ENCODE data around the gene STYXL2.
A peak's percentile ranks its signal among the peaks of the same experiment; 100 is the strongest.

STYXL2 gene

DNA sequence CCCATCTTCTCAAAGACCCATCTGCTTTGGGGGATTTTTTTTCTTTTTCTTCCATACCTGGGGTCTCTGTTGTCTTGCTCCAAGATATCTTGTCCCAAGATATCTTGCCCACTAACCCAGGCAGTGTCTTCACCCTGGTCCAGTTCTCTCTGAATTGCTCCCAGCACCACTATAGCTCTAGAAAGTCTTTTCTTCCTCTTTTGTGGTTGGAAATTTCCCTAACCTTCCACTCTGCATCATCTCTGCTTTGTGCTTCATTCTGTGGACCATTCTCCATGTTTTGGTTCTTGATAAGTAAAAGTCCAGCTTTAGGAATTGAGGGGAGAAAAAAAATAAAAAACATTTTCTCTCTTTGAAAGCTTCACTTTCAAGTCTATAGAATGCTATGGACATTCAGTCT is 20.9 kb downstream of the STYXL2 start:
- peaks cover 35% of the 10 kb centered on the region for H3K27me3 Mint-ChIP-seq
- H3K36me3 Mint-ChIP-seq = no peaks in the 10 kb centered on the region
- peak; percentile 57 for ATAC-seq
- H3K4me1 Mint-ChIP-seq = peaks cover 26% of the 10 kb centered on the region
- H3K4me3 Mint-ChIP-seq = no peak overlapping the region
- H3K9me3 Mint-ChIP-seq = peaks cover 4% of the 10 kb centered on the region
- H3K27ac Mint-ChIP-seq = no peak overlapping the region

DNA sequence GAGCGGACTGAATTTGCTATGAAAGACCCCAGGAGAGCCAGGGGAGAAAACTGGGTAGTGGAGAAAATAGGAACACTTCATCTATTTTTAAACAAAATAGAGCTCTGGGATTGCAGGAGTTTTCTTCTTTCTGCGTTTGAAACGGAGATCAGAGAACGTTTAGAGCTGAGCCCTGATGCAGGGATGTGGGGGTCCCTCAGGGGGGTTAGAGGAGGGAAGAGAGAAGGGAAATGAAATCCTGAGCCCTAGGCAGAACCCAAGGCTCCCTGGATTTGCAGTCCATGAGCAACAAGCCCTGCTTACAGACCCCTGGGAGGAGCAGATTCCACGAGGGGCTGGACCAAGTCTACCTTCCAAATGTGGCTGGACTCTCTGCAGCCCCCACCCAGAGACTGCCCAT is 21.8 kb downstream of the STYXL2 start:
- Mint-ChIP-seq H3K36me3 (no peaks in the 10 kb centered on the region), H3K27me3 (peaks cover 35% of the 10 kb centered on the region), H3K9me3 (no peaks in the 10 kb centered on the region), H3K4me1 (peaks cover 17% of the 10 kb centered on the region), H3K4me3 (no peak overlapping the region), H3K27ac (no peak overlapping the region)
- ATAC-seq = no peak

DNA sequence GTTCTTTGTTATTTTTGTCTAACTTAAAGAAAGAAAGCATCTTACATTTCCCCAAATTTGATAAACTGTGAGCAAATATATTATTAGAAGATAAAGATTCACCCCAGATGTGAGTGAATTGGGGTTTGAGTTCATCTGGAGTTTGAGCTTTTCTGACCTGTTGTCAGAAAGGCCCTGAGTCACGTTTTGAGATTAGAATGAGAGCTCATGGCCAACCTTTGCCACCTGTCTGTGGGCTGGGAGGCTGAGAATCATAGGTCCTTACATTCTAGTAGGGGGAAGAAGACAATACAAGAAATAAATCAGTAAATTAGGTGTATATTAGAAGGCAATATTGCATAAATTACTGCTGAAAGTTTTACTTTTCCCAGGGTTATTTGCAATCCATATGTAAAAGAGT is 22.3 kb downstream of the STYXL2 start:
- no peaks in the 10 kb centered on the region for H3K9me3 Mint-ChIP-seq
- H3K27ac Mint-ChIP-seq = no peak overlapping the region
- H3K27me3 Mint-ChIP-seq = peaks cover 33% of the 10 kb centered on the region
- no peaks in the 10 kb centered on the region for H3K36me3 Mint-ChIP-seq
- no peak overlapping the region for H3K4me3 Mint-ChIP-seq
- H3K4me1 Mint-ChIP-seq = peaks cover 13% of the 10 kb centered on the region
- ATAC-seq = no peak

DNA sequence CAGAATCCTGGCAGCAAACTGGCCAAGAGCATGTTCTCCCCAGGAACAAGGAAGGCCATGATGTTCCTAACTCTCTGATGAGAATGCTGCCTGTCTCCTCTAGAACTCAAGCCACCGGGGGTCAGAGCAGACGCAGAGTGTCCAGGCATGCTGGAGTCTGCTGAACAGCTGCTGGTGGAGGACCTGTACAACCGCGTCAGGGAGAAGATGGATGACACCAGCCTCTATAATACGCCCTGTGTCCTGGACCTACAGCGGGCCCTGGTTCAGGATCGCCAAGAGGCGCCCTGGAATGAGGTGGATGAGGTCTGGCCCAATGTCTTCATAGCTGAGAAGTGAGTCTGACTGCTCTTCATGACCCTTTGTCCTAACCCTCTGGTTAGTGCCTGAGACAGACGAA is 23.4 kb downstream of the STYXL2 start:
- H3K9me3 Mint-ChIP-seq = no peaks in the 10 kb centered on the region
- no peak for ATAC-seq
- no peak overlapping the region for H3K27ac Mint-ChIP-seq
- peaks cover 13% of the 10 kb centered on the region for H3K4me1 Mint-ChIP-seq
- H3K36me3 Mint-ChIP-seq = no peaks in the 10 kb centered on the region
- peaks cover 40% of the 10 kb centered on the region for H3K27me3 Mint-ChIP-seq
- no peak overlapping the region for H3K4me3 Mint-ChIP-seq

DNA sequence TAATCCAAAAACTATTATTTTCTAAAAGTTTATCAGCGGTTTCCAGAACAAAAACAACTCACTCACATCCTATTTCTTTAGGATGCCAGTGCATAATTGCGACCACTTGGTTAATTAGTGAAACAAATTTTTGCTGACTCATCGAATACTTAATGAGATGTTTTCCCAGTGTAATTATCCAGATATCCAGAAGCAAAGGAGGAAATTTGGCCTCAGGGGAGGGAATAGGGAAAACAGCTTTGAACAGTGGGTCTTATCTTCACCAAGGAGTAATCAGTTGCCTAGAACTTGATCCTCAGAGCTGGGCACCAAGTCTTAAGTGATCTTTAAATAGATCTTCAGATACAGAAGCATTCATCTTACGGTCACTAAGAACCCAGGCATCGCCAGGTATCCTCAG is 24.3 kb downstream of the STYXL2 start:
- no peak for ATAC-seq
- peaks cover 13% of the 10 kb centered on the region for H3K4me1 Mint-ChIP-seq
- peaks cover 40% of the 10 kb centered on the region for H3K27me3 Mint-ChIP-seq
- no peaks in the 10 kb centered on the region for H3K36me3 Mint-ChIP-seq
- H3K27ac Mint-ChIP-seq = no peak overlapping the region
- H3K4me3 Mint-ChIP-seq = no peak overlapping the region
- H3K9me3 Mint-ChIP-seq = no peaks in the 10 kb centered on the region

DNA sequence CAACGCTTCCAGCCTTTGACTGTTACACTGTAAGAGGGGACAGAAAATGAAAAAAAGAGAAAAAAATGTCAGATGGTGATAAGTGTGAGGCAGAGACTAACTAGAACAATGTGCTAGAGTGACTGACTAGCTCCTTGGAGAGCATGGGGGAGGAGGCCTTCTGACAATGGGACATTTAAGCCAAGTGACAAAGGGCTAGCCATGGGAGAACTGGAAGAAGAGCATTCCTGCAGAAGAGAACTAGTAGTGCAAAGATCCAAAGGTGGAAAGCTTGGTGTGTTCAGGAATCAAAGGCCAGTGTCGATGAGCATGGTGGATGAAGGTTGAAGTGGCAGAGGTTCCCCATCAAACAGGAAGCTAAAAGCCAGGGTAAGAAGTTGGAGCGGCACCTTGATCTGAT is 25.8 kb downstream of the STYXL2 start:
- Mint-ChIP-seq H3K4me1 (peaks cover 10% of the 10 kb centered on the region), H3K27me3 (peaks cover 40% of the 10 kb centered on the region), H3K4me3 (no peak overlapping the region), H3K9me3 (no peaks in the 10 kb centered on the region), H3K27ac (no peak overlapping the region), H3K36me3 (no peaks in the 10 kb centered on the region)
- ATAC-seq = no peak

- ATAC-seq = no peak
- peaks cover 37% of the 10 kb centered on the region for H3K27me3 Mint-ChIP-seq
- peak overlapping the region; percentile 75 for H3K4me3 Mint-ChIP-seq
- no peaks in the 10 kb centered on the region for H3K36me3 Mint-ChIP-seq
- no peaks in the 10 kb centered on the region for H3K4me1 Mint-ChIP-seq
- no peaks in the 10 kb centered on the region for H3K9me3 Mint-ChIP-seq
- no peak overlapping the region for H3K27ac Mint-ChIP-seq
These were observed 27.0 kb downstream of the STYXL2 start for GRCh38 chr1:167120899-167121298.

DNA sequence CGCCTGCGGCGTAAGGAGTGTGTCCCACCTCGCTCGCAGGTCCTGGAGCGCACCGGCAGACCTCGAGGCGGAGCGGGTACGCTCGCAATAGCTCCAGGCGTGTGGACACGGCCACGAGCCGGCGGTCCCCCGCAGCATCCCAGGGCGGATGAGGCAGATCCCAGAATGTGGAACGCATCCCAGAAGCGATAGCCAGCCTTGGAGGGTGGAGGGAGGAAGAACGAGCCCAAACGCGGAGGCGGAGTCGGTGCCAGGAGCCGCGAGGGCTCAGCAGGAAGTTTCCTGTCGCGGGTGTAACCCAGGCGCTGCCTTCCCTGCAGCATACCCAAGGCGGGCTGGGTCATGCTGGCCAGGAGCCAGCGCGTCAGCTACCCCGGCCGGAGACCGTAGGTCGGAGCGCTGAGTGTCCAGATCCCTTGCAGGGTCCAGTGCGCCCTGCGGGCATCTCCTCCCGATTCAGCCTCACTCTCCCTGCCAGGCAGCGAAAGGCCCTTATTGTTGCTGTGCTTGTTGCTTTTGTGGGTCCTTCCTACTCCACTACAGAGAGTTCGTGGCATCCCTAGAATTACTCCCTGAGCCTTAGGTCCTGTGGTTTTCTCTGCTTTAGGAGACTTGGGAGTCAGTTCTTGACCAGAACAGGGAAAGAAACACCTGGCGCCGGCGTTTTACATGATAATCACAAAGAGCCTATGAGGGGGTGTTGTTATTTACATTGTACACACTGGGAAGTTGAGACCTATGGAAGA is 27.7 kb downstream of the STYXL2 start:
- H3K36me3 Mint-ChIP-seq = no peaks in the 10 kb centered on the region
- no peaks in the 10 kb centered on the region for H3K4me1 Mint-ChIP-seq
- H3K9me3 Mint-ChIP-seq = no peaks in the 10 kb centered on the region
- no peak for ATAC-seq
- H3K27me3 Mint-ChIP-seq = peaks cover 43% of the 10 kb centered on the region
- H3K4me3 Mint-ChIP-seq = peak overlapping the region; percentile 75
- no peak overlapping the region for H3K27ac Mint-ChIP-seq

- Mint-ChIP-seq H3K36me3 (no peaks in the 10 kb centered on the region), H3K4me1 (no peaks in the 10 kb centered on the region), H3K9me3 (no peaks in the 10 kb centered on the region), H3K27ac (no peak overlapping the region), H3K27me3 (peaks cover 48% of the 10 kb centered on the region), H3K4me3 (no peak overlapping the region)
- no peak for ATAC-seq
These were observed 28.2 kb downstream of the STYXL2 start for GRCh38 chr1:167122121-167122480.

- Mint-ChIP-seq H3K4me3 (no peak overlapping the region), H3K4me1 (no peaks in the 10 kb centered on the region), H3K27me3 (peaks cover 53% of the 10 kb centered on the region), H3K9me3 (no peaks in the 10 kb centered on the region), H3K27ac (no peak overlapping the region), H3K36me3 (no peaks in the 10 kb centered on the region)
- ATAC-seq = no peak
These were observed 28.7 kb downstream of the STYXL2 start for GRCh38 chr1:167122568-167122967.

DNA sequence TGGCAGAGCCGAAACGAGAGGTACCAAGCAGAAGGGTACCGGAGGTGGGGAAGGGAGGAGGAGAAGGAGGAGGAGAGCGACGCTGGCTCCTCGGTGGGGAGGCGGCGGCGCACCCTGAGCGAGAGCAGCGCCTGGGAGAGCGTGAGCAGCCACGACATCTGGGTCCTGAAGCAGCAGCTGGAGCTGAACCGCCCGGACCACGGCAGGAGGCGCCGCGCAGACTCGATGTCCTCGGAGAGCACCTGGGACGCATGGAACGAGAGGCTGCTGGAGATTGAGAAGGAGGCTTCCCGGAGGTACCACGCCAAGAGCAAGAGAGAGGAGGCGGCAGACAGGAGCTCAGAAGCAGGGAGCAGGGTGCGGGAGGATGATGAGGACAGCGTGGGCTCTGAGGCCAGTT is 32.4 kb downstream of the STYXL2 start:
- Mint-ChIP-seq H3K36me3 (no peaks in the 10 kb centered on the region), H3K4me3 (no peak overlapping the region), H3K27me3 (peaks cover 62% of the 10 kb centered on the region), H3K4me1 (no peaks in the 10 kb centered on the region), H3K27ac (no peak overlapping the region), H3K9me3 (no peaks in the 10 kb centered on the region)
- ATAC-seq = no peak

GRCh38 chr1:167126811-167127210 is 32.9 kb downstream of the STYXL2 start:
- no peak for ATAC-seq
- Mint-ChIP-seq H3K9me3 (no peaks in the 10 kb centered on the region), H3K27ac (no peak overlapping the region), H3K4me1 (no peaks in the 10 kb centered on the region), H3K36me3 (no peaks in the 10 kb centered on the region), H3K27me3 (peaks cover 62% of the 10 kb centered on the region), H3K4me3 (no peak overlapping the region)

GRCh38 chr1:167127236-167127635 is 33.4 kb downstream of the STYXL2 start:
- Mint-ChIP-seq H3K4me3 (no peak overlapping the region), H3K27ac (no peak overlapping the region), H3K9me3 (no peaks in the 10 kb centered on the region), H3K36me3 (no peaks in the 10 kb centered on the region), H3K27me3 (peaks cover 64% of the 10 kb centered on the region), H3K4me1 (no peaks in the 10 kb centered on the region)
- ATAC-seq = no peak

DNA sequence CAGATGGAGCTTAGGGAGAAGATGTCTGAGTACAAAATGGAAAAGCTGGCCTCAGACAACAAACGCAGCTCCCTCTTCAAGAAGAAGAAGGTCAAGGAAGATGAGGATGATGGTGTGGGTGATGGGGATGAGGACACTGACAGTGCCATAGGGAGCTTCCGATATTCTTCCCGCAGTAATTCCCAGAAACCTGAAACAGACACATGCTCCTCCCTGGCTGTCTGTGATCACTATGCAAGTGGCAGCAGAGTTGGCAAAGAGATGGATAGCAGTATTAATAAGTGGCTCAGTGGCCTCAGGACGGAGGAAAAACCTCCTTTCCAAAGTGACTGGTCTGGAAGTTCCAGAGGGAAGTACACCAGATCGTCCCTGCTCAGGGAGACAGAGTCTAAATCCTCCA is 33.8 kb downstream of the STYXL2 start:
- Mint-ChIP-seq H3K27ac (no peak overlapping the region), H3K4me1 (no peaks in the 10 kb centered on the region), H3K9me3 (no peaks in the 10 kb centered on the region), H3K4me3 (no peak overlapping the region), H3K27me3 (peaks cover 69% of the 10 kb centered on the region), H3K36me3 (no peaks in the 10 kb centered on the region)
- ATAC-seq = no peak

- H3K27me3 Mint-ChIP-seq = peaks cover 71% of the 10 kb centered on the region
- H3K27ac Mint-ChIP-seq = no peak overlapping the region
- no peaks in the 10 kb centered on the region for H3K36me3 Mint-ChIP-seq
- H3K4me1 Mint-ChIP-seq = no peaks in the 10 kb centered on the region
- no peaks in the 10 kb centered on the region for H3K9me3 Mint-ChIP-seq
- no peak overlapping the region for H3K4me3 Mint-ChIP-seq
- ATAC-seq = no peak
These were observed 34.7 kb downstream of the STYXL2 start for GRCh38 chr1:167128261-167129227.

Data from stimulated activated memory B cell treated with anti-CD40 and anti-IgM and Interleukin-4, amounts not matched to agents 10 μg/mL and 1 μg/mL and 100 μg/mL, for 72 hours (primary cell).